Psoas muscle (tissue), 8 donors: ENCODE results near the gene CISD3. TPM values are rescaled to one million over a fixed set of nuclear protein-coding genes. Genes with fewer than 3 reads are reported as not detected.

Source experiments
- ATAC-seq, 4 donors: fragments of 200-7000 bp; cut with Tn5 transposase; one replicate each; pipeline ENCODE4 v1.9.1; 2020; ENCODE audit warnings: moderate library complexity in 3 of 4, mild to moderate bottlenecking in 2 of 4
- DNase-seq, 2 donors: peaks; one replicate each; pipeline ENCODE4 v3.0.0-alpha.2; 2020
- H3K27ac ChIP-seq: fragments of 200-600 bp; one replicate; pipeline ENCODE4 v1.8.0; 2022
- H3K27me3 ChIP-seq, 3 donors: fragments of 200-600 bp in 1 of 3; one replicate each; pipeline versions ENCODE4 v1.6.1 to v1.8.0; 2013 to 2022; ENCODE audit warnings: low read length in 2 of 3, mild to moderate bottlenecking in 2 of 3, moderate library complexity in 1 of 3; ENCODE audit not compliant: insufficient read depth in 3 of 3
- H3K36me3 ChIP-seq, 2 donors: fragments of 200-600 bp in 1 of 2; one replicate each; pipeline versions ENCODE4 v1.6.1 to v1.8.0; 2013 to 2022; ENCODE audit warnings: low read depth in 1 of 2, mild to moderate bottlenecking in 1 of 2, moderate library complexity in 1 of 2; ENCODE audit not compliant: insufficient read depth in 1 of 2
- H3K4me1 ChIP-seq: fragments of 200-600 bp; one replicate; pipeline ENCODE4 v1.8.0; 2022
- H3K4me3 ChIP-seq: fragments of 200-600 bp; one replicate; pipeline ENCODE4 v1.8.0; 2022; ENCODE audit warnings: mild to moderate bottlenecking
- H3K9me3 ChIP-seq: fragments of 200-600 bp; one replicate; pipeline ENCODE4 v1.8.0; 2022
- CTCF ChIP-seq: fragments of 200-600 bp; IDR thresholded peaks from one replicate; pipeline ENCODE4 v1.8.0; 2022; ENCODE audit warnings: antibody characterized with exemption
- WGBS, 3 donors: extraction: QIAGEN DNeasy Blood & Tissue Kit; methylation state at CpG; one replicate each; pipeline versions ENCODE4 v1.1.6 to v1.1.7; 2013; 5-methylcytosine and 5-hydroxymethylcytosine counted together
- intact Hi-C, 2 donors: fragments of 100-400 bp; cut with DNase I; formaldehyde crosslinking; loops; one replicate each; pipeline versions ENCODE4 v1.11.0 to v1.14.2; 2022
- polyA plus RNA-seq, 3 donors: library from polyadenylated mRNA; stranded (reverse); fragments of 200-250 nt; gene quantifications; one replicate each; pipeline ENCODE4 v1.2.3, GENCODE V29; 2013
- total RNA-seq, 4 donors: library from RNA; stranded (reverse); fragmentation: NEBNext Ultra II Directional in 2 of 4; extraction: Animal tissue kit (Norgen Biotek cat#: 25700) in 2 of 4; gene quantifications; one replicate each; pipeline versions ENCODE4 v1.2.1 to v1.2.4, GENCODE V29; 2021 to 2023
- donor health status: healthy with polysubstance abuse.
- donor health status: DM: no; HTN: no; CAD: no; lungs with moderate emphysema.
- donor health status: Bipolar disorder and iron deficiency.
- donor health status: healthy.
- donor health status: DM: yes; HTN: yes; CAD: no.
- donor health status: DM: no; HTN: no; CAD: no.
- donor health status: DM: no; HTN: no; CAD: no.
- donor health status: DM: yes; HTN: yes; CAD: no.

Gene CISD3
- total and polyA plus RNA-seq, 7 donors: 29.9 to 83.6 (median 41.5) TPM

- ATAC-seq (no peak), DNase-seq (no peak)
- WGBS, 3 donors: 85 to 91% (median 85%) methylated on average over 23 of the region's 23 CpGs
- Histone ChIP-seq H3K4me1 (no peaks in the 10 kb centered on the region), H3K4me3 (no peak overlapping the region), H3K27ac (no peak overlapping the region), H3K27me3 (no peaks in the 10 kb centered on the region), H3K9me3 (no peaks in the 10 kb centered on the region), H3K36me3 (peaks cover 30 to 100% of the 10 kb centered on the region in 2 donors)
- TF ChIP-seq CTCF: no peak
- intact Hi-C loops: no loop called here
These were observed 50.0 kb downstream of the CISD3 start for GRCh38 chr17:38779965-38780752.

- no peak for TF ChIP-seq CTCF
- no peaks in the 10 kb centered on the region for H3K4me1 ChIP-seq
- H3K36me3 ChIP-seq: peaks cover 22 to 92% of the 10 kb centered on the region in 2 donors
- H3K27me3 ChIP-seq: no peaks in the 10 kb centered on the region
- DNase-seq (no peak), ATAC-seq (no peak)
- intact Hi-C loops: no loop called here
- H3K9me3 ChIP-seq: no peaks in the 10 kb centered on the region
- whole genome bisulfite sequencing, 3 donors: 92 to 98% (median 94%) methylated on average over 3 of the region's 3 CpGs
- H3K27ac ChIP-seq: no peak overlapping the region
- no peak overlapping the region for H3K4me3 ChIP-seq
These were observed 53.1 kb downstream of the CISD3 start for GRCh38 chr17:38783227-38783626.

Other genes starting within 250 kb of the CISD3 start
- under 1 TPM in 3 of 4 donors, not detected in 1; 0.13 to 0.39 (median 0.30) TPM for gene SRCIN1, start 124.4 kb upstream of the CISD3 start, total RNA-seq
- gene SRCIN1, start 124.4 kb upstream of the CISD3 start, polyA plus RNA-seq: under 1 TPM; 0.04 to 0.18 (median 0.08) TPM
- gene EPOP, start 55.4 kb upstream of the CISD3 start, total RNA-seq: 1 to 10 TPM in 1 of 4 donors, under 1 TPM in 3; 0.21 to 1.2 (median 0.63) TPM
- gene EPOP, start 55.4 kb upstream of the CISD3 start, polyA plus RNA-seq: 1 to 10 TPM in 1 of 3 donors, under 1 TPM in 2; 0.21 to 1.1 (median 0.44) TPM
- gene MLLT6, start 25.1 kb upstream of the CISD3 start, total RNA-seq: 100 to 1,000 TPM in 1 of 4 donors, 10 to 100 TPM in 3; 78.5 to 120 (median 84.9) TPM
- 10 to 100 TPM; 16.3 to 50.2 (median 25.5) TPM for gene MLLT6, start 25.1 kb upstream of the CISD3 start, polyA plus RNA-seq
- gene PCGF2, start 18.0 kb downstream of the CISD3 start, total RNA-seq: 10 to 100 TPM in 1 of 4 donors, 1 to 10 TPM in 3; 7.1 to 10.8 (median 7.5) TPM
- 1 to 10 TPM; 3.3 to 5.8 (median 5.1) TPM for gene PCGF2, start 18.0 kb downstream of the CISD3 start, polyA plus RNA-seq
- gene PSMB3, start 22.4 kb downstream of the CISD3 start, total RNA-seq: 100 to 1,000 TPM; 112 to 209 (median 184) TPM
- gene PSMB3, start 22.4 kb downstream of the CISD3 start, polyA plus RNA-seq: 100 to 1,000 TPM; 286 to 463 (median 332) TPM
- gene PIP4K2B, start 69.2 kb downstream of the CISD3 start, total RNA-seq: 10 to 100 TPM; 61.2 to 66.7 (median 63.8) TPM
- gene PIP4K2B, start 69.2 kb downstream of the CISD3 start, polyA plus RNA-seq: 10 to 100 TPM; 19.3 to 72.6 (median 26.5) TPM
- gene CWC25, start 95.0 kb downstream of the CISD3 start, total RNA-seq: 10 to 100 TPM in 3 of 4 donors, 1 to 10 TPM in 1; 9.7 to 21.3 (median 15.3) TPM
- 10 to 100 TPM; 13.5 to 22.0 (median 15.0) TPM for gene CWC25, start 95.0 kb downstream of the CISD3 start, polyA plus RNA-seq
- 1,000 to 10,000 TPM in 1 of 4 donors, 100 to 1,000 TPM in 3; 816 to 1,006 (median 921) TPM for gene RPL23, start 123.4 kb downstream of the CISD3 start, total RNA-seq
- gene RPL23, start 123.4 kb downstream of the CISD3 start, polyA plus RNA-seq: 1,000 to 10,000 TPM; 1,675 to 2,332 (median 1,765) TPM
- gene LASP1, start 139.7 kb downstream of the CISD3 start, total RNA-seq: 10 to 100 TPM; 14.6 to 20.1 (median 17.2) TPM
- gene LASP1, start 139.7 kb downstream of the CISD3 start, polyA plus RNA-seq: 10 to 100 TPM in 2 of 3 donors, 1 to 10 TPM in 1; 8.6 to 14.0 (median 10.9) TPM
- gene FBXO47, start 237.1 kb downstream of the CISD3 start, total RNA-seq: not detected
- gene FBXO47, start 237.1 kb downstream of the CISD3 start, polyA plus RNA-seq: under 1 TPM in 1 of 3 donors, not detected in 2; 0.03 TPM